ENCODE measurements around the gene ZNF479.
"Not testable (repeated sequence)": the region's sequence is repeated elsewhere in the genome, so short reads cannot be mapped to it uniquely, and the experiment has no call there.

ZNF479 gene

DNA sequence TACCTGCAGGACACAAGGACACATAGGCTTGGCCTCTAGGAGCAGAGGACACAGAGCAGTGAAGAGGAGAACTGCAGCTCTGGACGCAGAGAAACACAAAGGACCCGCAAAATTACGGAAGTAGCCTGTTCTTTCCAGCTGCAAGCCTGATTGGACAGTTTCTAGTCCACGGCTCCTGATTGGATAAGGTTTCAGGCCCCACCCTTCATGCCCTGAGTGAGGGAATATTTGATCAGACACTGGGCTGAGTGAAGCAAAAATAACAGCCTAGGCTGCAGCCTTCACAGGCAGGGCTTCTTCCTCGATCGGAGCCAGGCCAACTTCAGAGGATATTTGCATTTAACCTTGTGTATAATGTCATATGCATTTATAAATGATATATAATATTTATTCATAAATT, at the start of gene ZNF479:
ZNF479 (minus strand) TSS at position 101 of the 400 bp plus-strand sequence. CDS start 112 bp downstream, outside the sequence.
- DNase-seq = not testable (repeated sequence)

DNA sequence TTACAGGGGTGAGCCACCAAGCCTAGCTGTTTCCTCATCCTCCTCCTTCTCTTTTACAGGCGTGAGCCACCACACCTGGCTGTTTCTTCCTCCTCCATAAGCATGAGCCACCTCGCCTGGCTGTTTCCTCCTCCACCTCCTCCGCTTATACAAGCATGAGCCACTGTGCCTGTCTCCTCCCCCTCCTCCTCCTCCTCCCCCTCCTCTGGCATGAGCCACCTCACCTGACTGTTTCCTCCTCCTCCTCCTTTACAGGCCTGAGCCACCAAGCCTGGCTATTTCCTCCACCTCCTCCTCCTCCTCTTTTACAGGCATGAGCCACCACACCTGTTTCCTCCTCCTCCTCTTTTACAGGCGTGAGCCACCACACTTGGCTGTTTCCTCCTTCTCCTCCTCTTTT, 49.8 kb upstream of the ZNF479 start:
- DNase-seq = no peak

DNA sequence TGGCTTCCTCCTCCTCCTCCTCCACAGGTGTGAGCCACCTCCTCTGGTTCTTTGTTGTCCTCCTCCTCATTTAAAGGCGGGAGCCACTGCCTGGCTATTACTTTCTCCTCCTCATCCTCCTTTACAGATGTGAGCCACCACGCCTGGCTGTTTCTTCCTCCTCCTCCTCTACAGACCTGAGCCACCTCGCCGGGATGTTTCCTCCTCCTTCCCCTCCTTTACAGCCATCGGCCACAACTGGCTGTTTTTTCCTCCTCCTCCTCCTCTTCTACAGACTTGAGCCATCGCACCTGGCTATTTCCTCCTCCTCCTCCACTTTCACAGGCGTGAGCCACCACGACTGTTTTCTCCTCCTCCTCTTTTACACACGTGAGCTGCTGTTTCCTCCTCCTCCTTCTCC, 49.0 kb upstream of the ZNF479 start:
- DNase-seq = no peak

DNA sequence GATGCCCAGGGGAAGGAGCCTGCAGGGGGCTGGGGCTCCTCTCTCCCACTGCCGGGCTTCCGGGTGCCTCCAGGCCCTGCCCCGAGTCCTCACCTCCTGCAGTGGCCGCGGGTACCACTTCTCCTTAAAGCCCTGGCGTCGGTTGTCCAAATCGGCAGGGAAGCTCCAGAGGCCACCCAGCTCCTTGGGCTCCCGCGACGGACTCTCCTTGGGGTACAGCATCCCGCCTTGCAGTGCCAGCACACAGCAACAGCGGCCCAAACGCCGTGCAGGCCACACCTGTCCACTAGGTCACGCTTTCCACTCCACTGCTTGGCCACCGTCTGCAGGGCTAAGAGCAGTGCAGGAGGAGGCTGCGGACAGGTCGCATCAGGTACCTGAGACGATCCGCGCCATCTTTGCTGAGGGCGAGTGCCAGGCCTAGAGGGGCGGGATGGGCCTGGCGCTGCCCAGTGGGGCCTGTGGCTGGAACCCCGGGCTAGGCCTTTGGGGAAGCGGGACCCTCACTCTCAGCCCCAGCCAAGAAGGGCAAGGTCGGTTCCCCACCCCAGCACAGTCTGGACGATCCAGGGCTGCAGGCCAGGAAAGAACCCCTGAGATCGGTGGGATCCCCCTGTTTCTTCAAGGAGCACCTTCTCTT, 47.7 kb upstream of the ZNF479 start:
- DNase-seq = no peak

DNA sequence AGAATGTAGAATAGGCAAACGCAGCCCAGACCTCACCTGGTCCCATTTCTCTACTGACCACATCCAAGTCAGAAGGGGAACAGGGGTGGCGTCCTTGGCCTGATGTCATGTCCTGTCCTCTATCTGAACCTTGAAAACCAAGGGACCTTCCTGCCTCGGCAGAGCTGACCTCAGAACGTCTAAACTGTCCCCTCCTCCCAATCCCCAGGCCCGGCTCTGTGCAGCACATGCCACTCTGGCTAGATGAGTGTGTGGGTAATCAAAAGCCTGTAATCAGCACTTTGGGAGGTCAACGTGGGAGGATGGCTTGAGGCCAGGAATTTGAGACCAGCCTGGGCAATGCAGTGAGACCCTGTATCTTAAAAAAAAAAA, 46.5 kb upstream of the ZNF479 start:
- DNase-seq = no peak

DNA sequence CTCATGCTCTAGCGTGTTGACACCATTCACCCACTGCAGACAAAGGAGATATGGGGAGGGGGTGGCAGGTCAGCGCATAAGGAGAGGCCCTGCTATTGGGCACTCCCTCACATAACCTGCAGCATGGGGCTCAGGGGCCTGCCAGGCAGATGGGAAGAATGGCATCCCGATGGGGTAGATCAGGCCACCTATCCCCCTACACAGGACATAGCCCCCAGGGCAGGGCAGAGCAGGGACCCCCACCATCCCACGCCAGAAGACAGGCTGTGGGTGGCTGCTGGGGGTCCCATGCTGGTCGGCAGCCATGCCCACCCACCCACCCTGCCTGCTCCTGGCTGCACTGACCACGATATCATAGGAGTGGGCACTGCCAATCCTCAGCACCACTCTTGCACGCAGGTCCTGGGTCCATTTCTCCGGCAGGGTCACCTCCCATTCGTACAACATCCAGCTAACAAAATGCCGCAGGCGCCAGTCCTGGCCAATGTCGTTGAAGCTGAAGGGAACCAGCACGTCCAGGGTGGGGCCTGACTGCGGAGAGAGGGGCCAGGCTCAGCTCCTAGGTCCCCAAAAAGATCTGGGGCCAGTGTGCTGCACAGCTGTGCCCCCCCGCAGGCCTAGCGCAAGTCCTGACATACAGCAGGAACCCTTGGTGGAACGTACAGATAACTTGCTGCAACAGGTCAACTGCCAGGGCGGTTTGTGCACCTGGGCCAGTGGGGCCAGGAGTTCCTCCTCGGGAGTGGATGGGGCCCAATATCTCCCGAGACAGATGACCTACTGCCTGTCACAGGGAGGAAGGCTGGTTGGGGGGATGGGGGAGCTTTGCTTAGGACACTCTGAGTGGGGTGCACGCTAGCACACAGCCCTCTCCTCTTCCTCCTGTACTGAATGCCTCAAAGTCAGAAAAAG, 45.9 kb upstream of the ZNF479 start:
- no peak for DNase-seq

DNA sequence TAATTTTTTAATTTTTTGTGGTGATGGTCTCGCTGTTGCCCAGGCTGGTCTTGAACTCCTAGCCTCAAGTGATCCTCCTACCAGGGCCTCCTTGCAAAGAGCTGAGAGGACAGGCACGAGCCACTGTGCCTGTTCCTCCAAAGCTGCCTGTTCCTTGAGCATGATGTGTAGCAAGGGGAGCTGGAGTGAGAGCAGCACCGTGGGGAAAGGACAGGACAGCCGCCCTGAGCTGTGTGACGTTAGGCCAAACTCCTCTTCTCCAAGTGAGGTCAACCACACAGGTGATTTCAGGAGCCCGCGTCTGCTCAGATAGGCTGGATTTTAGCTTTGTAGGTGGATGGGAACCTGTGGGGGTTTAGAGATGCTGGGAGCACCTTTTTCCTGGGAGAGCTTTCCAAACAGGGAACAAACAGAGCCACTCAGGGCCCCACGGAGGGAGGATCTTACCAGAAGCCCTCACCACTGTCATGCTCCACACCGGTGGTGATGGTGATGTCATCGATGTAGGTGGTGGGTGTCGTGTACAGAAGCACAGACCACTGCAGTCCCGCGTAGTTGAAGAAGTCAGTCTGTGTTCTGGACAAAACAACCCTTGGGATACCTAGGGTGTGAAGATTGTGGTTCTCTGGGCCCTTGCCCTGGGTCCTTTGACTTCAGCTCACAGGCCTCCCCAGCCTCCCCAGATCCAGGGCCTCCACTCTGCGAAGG, 44.8 kb upstream of the ZNF479 start:
- no peak for DNase-seq

DNA sequence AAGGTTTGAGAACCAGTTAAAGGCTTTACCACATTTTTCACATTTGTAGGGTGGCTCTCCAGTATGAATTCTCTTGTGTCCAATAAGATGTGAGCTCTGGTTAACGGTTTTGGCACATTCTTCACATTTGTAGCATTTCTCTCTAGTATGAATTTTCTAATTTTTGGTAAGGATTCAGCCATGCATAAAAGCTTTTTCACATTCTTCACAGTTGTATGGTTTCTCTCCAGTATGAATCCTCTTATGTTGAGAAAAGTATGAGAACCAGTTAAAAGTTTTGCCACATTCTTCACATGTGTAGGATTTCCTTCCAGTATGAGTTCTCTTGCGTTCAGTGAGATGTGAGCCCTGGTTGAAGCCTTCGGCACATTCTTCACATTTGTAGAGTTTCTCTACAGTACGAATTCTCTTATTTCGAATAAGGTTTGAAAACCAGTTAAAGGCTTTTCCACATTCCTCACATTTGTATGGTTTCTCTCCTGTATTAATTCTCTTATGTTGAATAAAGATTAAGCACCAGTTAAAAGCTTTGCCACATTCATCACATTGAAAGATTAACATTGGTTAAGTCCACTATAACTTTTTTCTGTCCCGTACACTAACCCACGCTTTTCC, 33.2 kb upstream of the ZNF479 start:
- no peak for DNase-seq

DNA sequence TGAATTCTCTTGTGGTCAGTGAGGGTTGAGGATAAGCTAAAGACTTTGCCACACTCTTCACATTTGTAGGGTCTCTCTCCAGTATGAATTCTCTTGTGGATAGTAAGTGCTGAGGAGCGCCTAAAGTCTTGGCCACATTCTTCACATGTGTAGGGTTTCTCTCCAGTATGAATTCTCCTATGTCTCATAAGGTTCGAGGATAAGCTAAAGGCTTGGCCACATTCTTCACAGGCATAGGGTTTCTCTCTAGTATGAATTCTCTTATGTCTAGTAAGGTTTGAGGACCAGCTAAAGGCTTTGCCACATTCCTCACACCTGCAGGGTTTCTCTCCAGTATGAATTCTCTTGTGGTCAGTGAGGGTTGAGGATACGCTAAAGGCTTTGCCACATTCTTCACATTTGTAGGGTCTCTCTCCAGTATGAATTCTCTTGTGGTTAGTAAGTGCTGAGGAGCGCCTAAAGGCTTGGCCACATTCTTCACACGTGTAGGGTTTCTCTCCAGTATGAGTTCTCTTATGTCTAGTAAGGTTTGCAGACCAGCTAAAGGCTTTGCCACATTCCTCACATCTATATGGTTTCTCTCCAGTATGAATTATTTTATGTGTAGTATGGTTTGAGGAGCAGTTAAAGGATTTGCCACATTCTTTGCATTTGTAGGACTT, 12.0 kb downstream of the ZNF479 start:
- not testable (repeated sequence) for DNase-seq
